Lung (tissue), 12 donors: ENCODE data around the gene HMGXB3. TPM values are rescaled to one million over a fixed set of nuclear protein-coding genes. Genes with fewer than 3 reads are reported as not detected.

Experiments
- ATAC-seq: fragments of 200-7000 bp; cut with Tn5 transposase; one replicate; pipeline ENCODE4 v1.9.1; 2020; ENCODE audit warnings: moderate number of reproducible peaks; ENCODE audit not compliant: insufficient read depth, low FRiP score
- DNase-seq, 3 donors: peaks; one replicate each; pipeline ENCODE4 v3.0.0-alpha.2; 2013 to 2017
- H3K27ac ChIP-seq, 2 donors: one replicate each; pipeline ENCODE4 v1.5.1; 2013; ENCODE audit warnings: mild to moderate bottlenecking in 2 of 2, moderate library complexity in 2 of 2, control low read depth in 1 of 2, inconsistent platforms in 1 of 2, low read depth in 1 of 2, low read length in 1 of 2
- H3K27me3 ChIP-seq, 3 donors: one replicate each; pipeline ENCODE4 v1.5.1; 2013; ENCODE audit warnings: low read length in 2 of 3; ENCODE audit not compliant: control insufficient read depth in 3 of 3, insufficient read depth in 3 of 3
- H3K36me3 ChIP-seq, 4 donors: one replicate each; pipeline ENCODE4 v1.5.1; 2013; ENCODE audit warnings: low read length in 4 of 4, mild to moderate bottlenecking in 1 of 4, moderate library complexity in 1 of 4; ENCODE audit not compliant: control insufficient read depth in 4 of 4, insufficient read depth in 4 of 4
- H3K4me1 ChIP-seq, 5 donors: one replicate each; pipeline ENCODE4 v1.5.1; 2013; ENCODE audit warnings: low read length in 5 of 5, mild to moderate bottlenecking in 2 of 5, moderate library complexity in 1 of 5; ENCODE audit not compliant: control insufficient read depth in 5 of 5, insufficient read depth in 5 of 5
- H3K4me3 ChIP-seq: one replicate; pipeline ENCODE4 v1.5.1; 2013; ENCODE audit warnings: mild to moderate bottlenecking, control low read depth, moderate library complexity
- H3K9ac ChIP-seq, 2 donors: one replicate each; pipeline ENCODE4 v1.5.1; 2013; ENCODE audit warnings: low read length in 2 of 2, control low read depth in 1 of 2; ENCODE audit not compliant: insufficient read depth in 1 of 2
- H3K9me3 ChIP-seq, 4 donors: one replicate each; pipeline ENCODE4 v1.5.1; 2013; ENCODE audit warnings: low read length in 3 of 4, mild to moderate bottlenecking in 1 of 4, moderate library complexity in 1 of 4; ENCODE audit not compliant: control insufficient read depth in 4 of 4, insufficient read depth in 3 of 4
- CTCF ChIP-seq: IDR thresholded peaks from 2 replicates; pipeline ENCODE4 v1.5.1; 2012; ENCODE audit warnings: mild to moderate bottlenecking; ENCODE audit errors: control extremely low read depth, extremely low read depth
- WGBS, 2 donors: extraction: QIAGEN DNeasy Blood & Tissue Kit; methylation state at CpG; one replicate each; pipeline ENCODE4 v1.1.7; 2013; 5-methylcytosine and 5-hydroxymethylcytosine counted together
- polyA plus RNA-seq, 2 donors: library from polyadenylated mRNA; stranded (reverse); fragments of 200-250 nt; gene quantifications; one replicate each; pipeline ENCODE4 v1.2.1, GENCODE V29; 2013
- total RNA-seq, 2 donors: library from RNA; depleted of rRNA in 1 of 2; stranded (reverse); fragments of >200 nt in 1 of 2; gene quantifications; one replicate each; pipeline ENCODE4 v1.2.1, GENCODE V29; 2014 to 2021
- donor health status: control.
- donor health status: control.
- donor health status: Bipolar disorder and iron deficiency.
- donor health status: healthy.
- donor health status: DM: yes; HTN: yes; CAD: no.

The HMGXB3 gene
- total and polyA plus RNA-seq, 4 donors: 22.3 to 42.3 (median 30.8) TPM

- H3K9ac ChIP-seq: no peak overlapping the region
- 88 to 95% methylated on average over 12 of the region's 12 CpGs for WGBS, 2 donors
- ATAC-seq: no peak
- no peak for TF ChIP-seq CTCF
- no peak for DNase-seq
- no peaks in the 10 kb centered on the region for H3K27me3 ChIP-seq
- peaks cover 0 to 1% (median 0%) of the 10 kb centered on the region in 4 donors for H3K36me3 ChIP-seq
- no peak overlapping the region for H3K4me3 ChIP-seq
- no peaks in the 10 kb centered on the region for H3K9me3 ChIP-seq
- no peak overlapping the region for H3K27ac ChIP-seq
- H3K4me1 ChIP-seq: peaks cover 0 to 7% (median 0%) of the 10 kb centered on the region in 5 donors
These were observed 68.6 kb downstream of the HMGXB3 start for GRCh38 chr5:150068961-150069645.

GRCh38 chr5:150069672-150070627 is 69.4 kb downstream of the HMGXB3 start:
- Histone ChIP-seq H3K27ac (no peak overlapping the region), H3K27me3 (no peaks in the 10 kb centered on the region), H3K9me3 (no peaks in the 10 kb centered on the region), H3K36me3 (peaks cover 0 to 1% (median 0%) of the 10 kb centered on the region in 4 donors), H3K4me3 (no peak overlapping the region), H3K4me1 (peaks cover 0 to 7% (median 0%) of the 10 kb centered on the region in 5 donors), H3K9ac (no peak overlapping the region)
- ATAC-seq (no peak), DNase-seq (no peak)
- TF ChIP-seq CTCF: no peak
- WGBS, 2 donors: 90 to 94% methylated on average over 25 of the region's 25 CpGs

DNA sequence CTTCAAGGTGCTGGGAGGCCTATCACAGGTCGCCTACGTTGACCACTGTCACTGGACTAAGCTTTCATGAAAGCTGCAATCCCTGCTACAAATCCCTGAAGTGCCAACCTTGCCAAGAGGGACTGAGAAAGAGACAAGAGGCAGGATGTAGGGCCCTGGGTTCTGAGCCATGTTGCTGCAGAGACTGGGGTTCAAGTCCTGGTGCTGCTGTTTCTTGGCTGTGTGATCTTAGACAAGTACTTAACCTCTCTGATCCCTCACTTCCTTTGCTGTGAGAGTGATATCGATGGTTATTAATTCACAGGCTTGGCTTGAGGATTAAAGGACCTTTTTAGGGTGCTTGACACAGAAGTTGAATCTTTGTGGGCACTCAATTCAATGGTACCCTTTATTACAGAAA is 70.3 kb downstream of the HMGXB3 start:
- DNase-seq (no peak), ATAC-seq (no peak)
- Histone ChIP-seq H3K4me3 (no peak overlapping the region), H3K4me1 (peaks cover 0 to 4% (median 0%) of the 10 kb centered on the region in 5 donors), H3K36me3 (peaks cover 0 to 3% (median 0%) of the 10 kb centered on the region in 4 donors), H3K27me3 (no peaks in the 10 kb centered on the region), H3K9me3 (peaks cover 0 to 2% (median 0%) of the 10 kb centered on the region in 4 donors), H3K27ac (no peak overlapping the region), H3K9ac (no peak overlapping the region)
- no peak for TF ChIP-seq CTCF
- 87 to 91% methylated on average over 3 of the region's 3 CpGs for WGBS, 2 donors
